Inflammatory macrophage (primary cell): ENCODE measurements around the gene RHEBL1.
"Not testable (repeated sequence)": the region's sequence is repeated elsewhere in the genome, so short reads cannot be mapped to it uniquely, and the experiment has no call there.

Experiments
- DNase-seq, 2 donors: peaks; one replicate each; pipeline ENCODE4 v3.0.0-alpha.2; 2020 to 2022

The RHEBL1 gene

GRCh38 chr12:49089821-49090773 is 20.3 kb upstream of the RHEBL1 start:
- DNase-seq, result peak in 1 of 2 donors; percentile 34

GRCh38 chr12:49088932-49089330 is 19.2 kb upstream of the RHEBL1 start:
- DNase-seq, result no peak

GRCh38 chr12:49088150-49088931 is 18.6 kb upstream of the RHEBL1 start:
- DNase-seq, result peak; percentile 73 to 75

DNA sequence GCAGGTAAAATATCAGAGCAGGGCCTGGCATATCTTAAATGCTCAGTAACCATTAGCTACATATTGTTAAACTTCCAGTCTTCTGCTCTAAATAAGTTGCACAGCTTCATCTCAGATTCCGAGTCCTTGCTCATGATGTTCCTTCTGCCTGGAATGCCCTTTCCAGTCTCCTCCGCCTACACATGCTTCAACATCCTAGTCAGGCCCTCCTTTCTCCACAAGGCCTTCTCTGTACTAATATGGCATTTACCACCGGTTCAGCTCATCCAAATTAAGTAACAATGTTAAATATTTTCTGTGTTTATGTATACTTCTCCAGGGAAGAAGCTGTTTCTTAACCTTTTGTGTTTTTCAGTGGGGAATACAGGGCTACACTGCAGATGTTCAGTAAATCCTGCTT is 16.3 kb upstream of the RHEBL1 start:
- DNase-seq, result no peak

DNA sequence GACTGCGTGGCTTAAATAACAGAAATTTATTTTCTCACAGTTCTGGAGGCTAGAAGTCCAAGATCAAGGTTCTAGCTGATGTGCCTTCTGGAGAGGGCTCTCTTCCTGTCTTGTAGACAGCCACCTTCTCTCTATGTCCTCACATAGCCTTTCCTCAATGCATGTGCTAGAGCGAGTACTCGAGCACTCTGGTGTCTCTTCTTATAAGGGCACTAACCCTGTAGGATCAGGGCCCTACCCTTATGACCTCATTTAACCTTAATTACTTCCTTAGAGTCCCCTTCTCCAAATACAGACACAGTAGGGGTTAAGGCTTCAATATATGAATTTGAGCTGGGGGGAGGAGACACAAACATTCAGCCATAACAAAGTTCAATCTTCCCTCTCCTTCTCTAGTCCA is 14.7 kb upstream of the RHEBL1 start:
- no peak for DNase-seq

DNA sequence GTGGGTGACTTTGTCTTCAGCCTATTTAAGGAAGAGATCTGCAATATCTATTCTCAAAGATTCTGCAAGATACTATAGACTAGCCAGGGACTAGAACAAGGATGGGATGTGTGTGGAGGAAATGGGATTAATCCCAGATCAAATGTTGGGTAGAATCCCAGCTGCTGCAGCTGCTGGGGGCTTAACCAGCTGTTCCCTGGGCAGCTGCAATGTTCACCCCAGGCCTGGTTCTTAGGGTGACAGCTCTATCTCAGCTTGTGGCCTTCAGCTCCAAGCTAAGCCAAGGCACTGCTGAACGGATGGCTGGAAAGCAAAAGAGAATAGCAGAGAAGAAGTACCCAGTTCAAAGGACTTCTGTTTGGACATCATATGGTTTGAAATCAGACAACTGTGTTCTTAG is 10.0 kb upstream of the RHEBL1 start:
- DNase-seq, result no peak

DNA sequence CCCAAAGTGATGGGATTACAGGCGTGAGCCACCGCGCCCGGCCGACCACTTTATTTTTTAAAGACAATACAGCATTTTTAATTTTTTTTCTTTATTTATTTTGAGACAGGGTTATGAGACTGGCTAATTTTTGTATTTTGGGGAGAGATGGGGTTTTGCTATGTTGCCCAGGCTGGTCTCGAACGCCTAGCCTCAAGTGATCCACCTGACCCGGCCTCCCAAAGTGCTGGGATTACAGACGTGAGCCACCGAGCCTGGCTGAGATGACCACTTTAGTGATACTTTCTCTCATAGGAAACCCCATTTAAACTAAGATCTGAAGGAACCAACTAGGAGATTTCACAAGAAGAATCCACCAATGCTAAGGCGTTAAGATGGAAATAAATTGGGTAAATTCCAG is 1.2 kb upstream of the RHEBL1 start:
- no peak for DNase-seq

DNA sequence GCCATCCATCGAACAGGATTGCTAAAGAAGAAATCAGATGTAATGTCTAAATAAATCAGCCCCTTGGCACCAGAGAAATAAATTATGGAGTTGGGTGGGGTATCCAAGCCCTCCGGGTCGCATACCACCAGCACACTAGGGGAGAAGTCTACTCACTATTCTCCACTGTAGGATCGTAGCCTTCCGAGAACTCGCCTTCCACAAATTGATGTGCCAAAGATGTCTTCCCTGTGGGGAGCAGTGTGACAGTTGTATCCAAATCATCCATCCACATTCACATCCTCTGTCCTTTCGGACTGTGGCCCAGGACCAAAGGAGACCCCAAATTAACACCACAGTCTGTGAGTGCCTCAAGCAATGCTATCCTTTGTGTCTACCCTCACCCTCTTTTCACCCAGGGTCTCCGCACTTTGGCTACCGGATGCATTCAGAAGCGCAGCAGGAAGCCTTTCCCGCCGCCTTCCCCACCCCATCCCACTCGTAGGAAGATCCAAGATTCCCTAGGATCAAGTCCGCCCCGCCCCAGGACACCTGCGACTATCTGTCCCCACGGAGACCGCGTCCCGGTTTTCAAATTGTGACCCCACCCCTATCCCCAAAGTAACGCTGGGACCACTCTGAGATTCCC is 786 bp downstream of the RHEBL1 start:
- no peak for DNase-seq

DNA sequence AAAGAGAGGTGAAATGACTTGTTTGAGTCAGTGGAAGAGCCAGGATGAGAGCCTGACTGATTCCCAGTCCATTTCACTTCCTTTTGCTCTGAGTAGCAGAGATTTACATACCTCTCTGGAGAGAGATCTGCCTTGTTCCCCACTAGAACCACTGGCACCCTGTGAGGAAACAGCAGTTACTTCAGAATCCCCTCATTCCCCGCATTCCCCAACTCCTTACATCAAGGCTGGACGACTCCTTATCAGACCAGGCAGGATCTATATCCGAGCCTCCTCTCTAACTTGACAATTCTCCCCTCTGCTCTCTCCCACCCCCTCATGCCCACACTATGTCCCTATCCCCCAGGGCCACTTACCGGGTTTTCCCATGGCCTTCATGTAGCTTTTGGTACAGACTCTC is 3.7 kb downstream of the RHEBL1 start:
- no peak for DNase-seq

DNA sequence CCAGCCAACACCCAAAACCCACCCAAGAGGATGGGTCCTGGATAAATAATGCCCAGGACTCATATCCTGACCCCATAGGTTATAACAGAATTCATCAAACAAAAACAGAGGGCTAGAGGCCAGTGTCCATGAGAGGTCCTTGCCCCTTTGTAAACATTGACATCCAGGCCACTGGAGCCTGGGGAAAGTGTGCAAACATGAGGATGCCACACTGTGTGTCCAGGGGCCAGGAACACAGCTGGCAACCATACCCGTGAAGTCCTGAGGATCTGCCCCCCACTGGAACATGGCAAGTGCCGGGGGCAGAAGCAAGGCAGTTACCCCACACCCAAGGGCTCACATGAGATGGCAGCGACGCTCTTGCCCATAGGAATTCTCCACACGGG is 5.0 kb downstream of the RHEBL1 start:
- no peak for DNase-seq

GRCh38 chr12:49061916-49062315 is 7.9 kb downstream of the RHEBL1 start:
- DNase-seq, result not testable (repeated sequence)

- DNase-seq, result no peak
Measured at GRCh38 chr12:49061157-49061650, 8.6 kb downstream of the RHEBL1 start.

- peak; percentile 89 to 94 for DNase-seq
Measured at GRCh38 chr12:49060237-49061156, 9.3 kb downstream of the RHEBL1 start, which contains the start of gene KMT2D. KMT2D (minus strand) TSS chr12:49060794; CDS start chr12:49055324, 5,470 bp downstream.

GRCh38 chr12:49059299-49060171 is 10.2 kb downstream of the RHEBL1 start:
- DNase-seq, result peak in 1 of 2 donors; percentile 27

- no peak for DNase-seq
Measured at GRCh38 chr12:49059045-49059298, 10.8 kb downstream of the RHEBL1 start.

DNA sequence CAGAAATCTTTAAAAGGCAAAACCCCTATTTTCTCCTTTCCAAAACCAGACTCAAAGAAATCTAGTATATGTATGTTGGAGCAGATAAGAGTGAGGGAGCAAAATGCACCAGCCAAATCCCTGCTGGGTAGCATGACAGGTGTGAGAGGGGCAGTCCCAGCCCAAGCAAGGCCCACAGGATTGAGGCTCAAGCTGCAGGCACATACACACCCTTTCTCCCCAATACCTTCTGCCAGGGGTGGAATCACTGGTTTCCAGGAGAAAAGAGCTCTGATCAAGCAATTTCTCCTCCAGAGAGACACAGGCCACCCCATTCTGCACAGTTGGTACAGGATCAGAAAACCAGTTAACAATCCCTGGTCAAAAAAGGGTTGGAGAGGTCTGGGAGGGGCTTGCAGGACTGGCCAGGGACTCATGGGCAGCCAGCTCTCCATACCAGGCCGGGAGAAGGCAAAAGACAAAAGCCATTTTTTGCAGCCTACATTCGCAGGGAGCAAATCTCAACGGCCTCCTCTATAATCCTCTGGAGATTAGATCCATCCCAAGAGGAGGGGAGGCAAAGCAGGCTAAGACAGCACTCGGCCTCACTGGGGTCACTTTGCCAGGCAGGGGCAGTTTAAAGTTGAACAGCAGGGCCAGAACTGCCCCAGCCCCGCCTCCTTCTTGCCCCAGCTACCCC is 11.3 kb downstream of the RHEBL1 start:
- peak in 1 of 2 donors; percentile 10 for DNase-seq

- peak; percentile 16 to 20 for DNase-seq
Measured at GRCh38 chr12:49057888-49058287, 11.9 kb downstream of the RHEBL1 start.

DNA sequence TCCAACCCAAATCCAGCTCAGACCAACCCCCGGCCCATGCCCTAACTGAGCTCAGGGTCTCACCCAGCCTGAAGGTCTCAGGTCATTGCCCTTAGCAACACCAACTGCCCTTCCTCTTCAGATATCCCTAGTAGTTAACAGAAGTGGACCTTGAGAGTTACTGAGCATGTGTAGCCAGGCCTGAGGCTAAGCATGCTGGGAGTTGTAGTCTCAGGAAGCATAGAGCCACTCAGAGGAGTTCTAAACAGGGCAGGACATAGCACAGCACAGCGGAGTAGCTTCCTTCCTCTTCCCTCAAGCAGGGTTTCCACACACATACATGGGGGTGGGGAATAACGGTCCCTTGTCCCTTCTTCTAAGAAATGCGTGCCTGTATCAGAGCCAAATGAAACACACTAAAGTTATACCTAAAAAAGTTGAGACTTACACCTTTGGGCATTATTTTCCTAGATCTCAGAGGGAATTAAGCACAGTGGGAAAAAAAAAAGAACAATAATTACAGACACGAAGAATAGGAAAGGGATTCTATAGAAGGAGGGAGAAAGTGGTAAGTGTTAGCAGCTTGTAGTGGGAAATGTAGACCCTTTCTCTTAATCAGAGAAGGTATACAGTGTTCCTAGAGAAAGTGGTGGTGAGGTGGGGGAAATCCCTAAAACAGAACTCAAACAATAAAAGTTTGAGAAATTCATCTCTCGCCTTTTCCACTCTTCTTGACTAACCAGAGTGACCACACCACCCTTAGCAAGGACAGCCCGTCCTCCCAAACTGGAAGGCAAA is 13.6 kb downstream of the RHEBL1 start:
- DNase-seq, result peak; percentile 94 to 95

- DNase-seq, result no peak
Measured at GRCh38 chr12:49055092-49055491, 14.7 kb downstream of the RHEBL1 start.

GRCh38 chr12:49054524-49054923 is 15.3 kb downstream of the RHEBL1 start:
- no peak for DNase-seq
